Testis (tissue), 3 donors: ENCODE data around the gene FAM13B. TPM values are rescaled to one million over a fixed set of nuclear protein-coding genes. Genes with fewer than 3 reads are reported as not detected.
"Not testable (repeated sequence)": the region's sequence is repeated elsewhere in the genome, so short reads cannot be mapped to it uniquely, and the experiment has no call there.

Experiments used
- DNase-seq: peaks from one replicate; pipeline ENCODE4 v3.0.0-alpha.2; 2019
- H3K27ac ChIP-seq, 2 donors: fragments of 200-600 bp; sonication (generic); one replicate each; pipeline ENCODE4 v1.5.1; 2019
- H3K27me3 ChIP-seq: fragments of 200-600 bp; sonication (generic); one replicate; pipeline ENCODE4 v1.5.1; 2019
- H3K36me3 ChIP-seq: fragments of 200-600 bp; sonication (generic); one replicate; pipeline ENCODE4 v1.5.1; 2017; ENCODE audit warnings: low read depth; ENCODE audit errors: missing control alignments
- H3K4me1 ChIP-seq: fragments of 200-600 bp; sonication (generic); one replicate; pipeline ENCODE4 v1.5.1; 2019
- H3K4me3 ChIP-seq, 2 donors: fragments of 200-600 bp; sonication (generic); one replicate each; pipeline ENCODE4 v1.5.1; 2017 to 2019
- H3K9me3 ChIP-seq: fragments of 200-600 bp; sonication (generic); one replicate; pipeline ENCODE4 v1.5.1; 2017
- CTCF ChIP-seq, 3 experiments: fragments of 450-650 bp in 2 of 3; fragments of 200-600 bp in 1 of 3; sonication (generic) in 1 of 3; IDR thresholded peaks; one replicate each; pipeline ENCODE4 v1.5.1; 2016 to 2019; ENCODE audit warnings: antibody characterized with exemption in 3 of 3, mild to moderate bottlenecking in 2 of 3, moderate library complexity in 1 of 3
- POLR2A ChIP-seq: fragments of 450-650 bp; IDR thresholded peaks from one replicate; pipeline ENCODE4 v1.6.1; 2017; ENCODE audit warnings: antibody characterized with exemption, mild to moderate bottlenecking, moderate library complexity
- WGBS, 2 donors: methylation state at CpG; one replicate each; pipeline ENCODE4 v1.1.5; 2018; 5-methylcytosine and 5-hydroxymethylcytosine counted together
- intact Hi-C: fragments of 100-400 bp; cut with DNase I; formaldehyde crosslinking; loops from one replicate; pipeline ENCODE4 v1.15.1; 2023; ENCODE audit warnings: low total_unique reads
- polyA plus RNA-seq: library from polyadenylated mRNA; stranded (reverse); fragments of 350-450 nt; fragmentation: Illumina TruSeq; extraction: RNeasy Lipid Tissue Mini Kit (QIAGEN cat#74804); gene quantifications from one replicate; pipeline ENCODE4 v1.2.3, GENCODE V29; 2014; ENCODE audit warnings: low read depth, low replicate concordance; ENCODE audit not compliant: insufficient read depth
- total RNA-seq, 2 donors: library from RNA; depleted of rRNA; stranded (reverse); fragments of >200 nt; gene quantifications; one replicate each; pipeline ENCODE4 v1.2.3, GENCODE V29; 2016

FAM13B gene
- total and polyA plus RNA-seq, 3 donors from 2014 or later, result 56.5 to 134 (median 125) TPM

- Histone ChIP-seq H3K27ac (no peak overlapping the region), H3K9me3 (no peaks in the 10 kb centered on the region), H3K4me3 (no peak overlapping the region), H3K36me3 (no peaks in the 10 kb centered on the region), H3K27me3 (no peaks in the 10 kb centered on the region), H3K4me1 (no peaks in the 10 kb centered on the region)
- TF ChIP-seq CTCF (IDR thresholded peaks at IDR 0.05), result no peak
- no peak for TF ChIP-seq POLR2A
- intact Hi-C loops, result no loop called here
- 95 to 99% methylated on average over 3 of the region's 3 CpGs for WGBS, 2 donors
- DNase-seq, result no peak
These were observed 57.7 kb downstream of the FAM13B start for GRCh38 chr5:137975208-137975607.

DNA sequence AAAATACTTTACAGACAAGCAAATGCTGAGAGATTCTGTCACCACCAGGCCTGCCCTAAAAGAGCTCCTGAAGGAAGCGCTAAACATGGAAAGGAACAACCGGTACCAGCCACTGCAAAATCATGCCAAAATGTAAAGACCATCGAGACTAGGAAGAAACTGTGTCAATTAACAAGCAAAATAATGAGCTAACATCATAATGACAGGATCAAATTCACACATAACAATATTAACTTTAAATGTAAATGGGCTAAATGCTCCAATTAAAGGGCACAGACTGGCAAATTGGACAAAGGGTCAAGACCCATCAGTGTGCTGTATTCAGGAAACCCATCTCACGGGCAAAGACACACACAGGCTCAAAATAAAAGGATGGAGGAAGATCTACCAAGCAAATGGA, 62.5 kb downstream of the FAM13B start:
- DNase-seq, H3K4me1 ChIP-seq, H3K36me3 ChIP-seq, H3K9me3 ChIP-seq, H3K27ac ChIP-seq, intact Hi-C loops, H3K4me3 ChIP-seq, H3K27me3 ChIP-seq: not testable (repeated sequence)
- 89 to 94% methylated on average over 3 to 4 of the region's 4 CpGs for WGBS, 2 donors

DNA sequence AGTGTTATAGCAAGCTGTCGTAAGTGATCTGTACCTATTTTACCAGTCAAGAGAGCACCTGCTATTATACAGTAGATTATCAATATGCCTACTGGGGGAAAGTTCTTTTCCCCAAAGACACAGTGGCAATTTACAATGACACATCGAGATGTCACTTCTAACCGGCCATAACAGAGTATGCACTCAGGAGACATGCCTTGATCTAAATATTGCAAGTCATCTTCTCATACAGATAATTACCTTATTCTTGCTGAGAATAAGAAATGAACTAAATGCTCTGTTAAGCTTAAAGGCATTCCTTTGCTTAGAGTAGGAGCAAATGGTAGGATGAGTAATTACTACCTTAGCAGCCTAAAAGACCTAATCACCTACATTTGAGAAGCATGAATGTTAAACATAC, 72.1 kb downstream of the FAM13B start:
- WGBS, 2 donors, result 86 to 90% methylated on average over 3 of the region's 3 CpGs
- H3K4me3 ChIP-seq, result no peak overlapping the region
- TF ChIP-seq CTCF (IDR thresholded peaks at IDR 0.05) (no peak), POLR2A (no peak)
- H3K9me3 ChIP-seq, result no peaks in the 10 kb centered on the region
- H3K27ac ChIP-seq, result no peak overlapping the region
- H3K36me3 ChIP-seq, result no peaks in the 10 kb centered on the region
- no peaks in the 10 kb centered on the region for H3K27me3 ChIP-seq
- no peak for DNase-seq
- no peaks in the 10 kb centered on the region for H3K4me1 ChIP-seq
- intact Hi-C loops, result no loop called here

DNA sequence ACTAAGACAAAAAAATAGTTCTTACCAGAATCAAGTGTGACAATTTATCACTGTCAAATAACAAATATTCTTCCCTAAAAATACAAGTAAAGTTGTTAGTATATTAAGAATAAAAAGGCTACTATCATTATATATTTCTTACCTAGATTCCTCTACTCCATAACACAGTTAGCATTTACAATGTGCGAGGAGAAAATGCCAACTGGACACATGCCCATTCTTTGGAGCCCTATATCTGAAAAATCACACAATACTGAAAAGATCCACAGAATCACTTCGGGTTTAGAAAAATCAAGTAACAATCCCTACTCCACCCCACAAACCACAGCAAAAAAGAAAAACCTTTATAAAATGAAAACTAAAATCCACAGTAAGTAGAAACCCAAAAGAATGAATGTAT, 72.7 kb downstream of the FAM13B start:
- intact Hi-C loops, result no loop called here
- Histone ChIP-seq H3K27me3 (no peaks in the 10 kb centered on the region), H3K4me1 (no peaks in the 10 kb centered on the region), H3K36me3 (no peaks in the 10 kb centered on the region), H3K4me3 (no peak overlapping the region), H3K9me3 (no peaks in the 10 kb centered on the region), H3K27ac (no peak overlapping the region)
- TF ChIP-seq POLR2A (no peak), CTCF (IDR thresholded peaks at IDR 0.05) (no peak)
- WGBS, 2 donors, result 59 to 76% methylated on average over 2 of the region's 2 CpGs
- no peak for DNase-seq

- WGBS, 2 donors, result 72 to 89% methylated on average over 4 of the region's 4 CpGs
- no peak for DNase-seq
- Histone ChIP-seq H3K9me3 (no peaks in the 10 kb centered on the region), H3K27ac (no peak overlapping the region), H3K4me1 (no peaks in the 10 kb centered on the region), H3K27me3 (no peaks in the 10 kb centered on the region), H3K4me3 (no peak overlapping the region), H3K36me3 (no peaks in the 10 kb centered on the region)
- TF ChIP-seq POLR2A (no peak), CTCF (IDR thresholded peaks at IDR 0.05) (no peak)
- intact Hi-C loops, result no loop called here
These were observed 73.4 kb downstream of the FAM13B start for GRCh38 chr5:137959488-137959887.
